ENCODE results near the gene ALDOA. TPM values are rescaled to one million over a fixed set of nuclear protein-coding genes. Genes with fewer than 3 reads are reported as not detected.

ALDOA gene
- polyA plus RNA-seq, 1 experiment = 631 TPM

DNA sequence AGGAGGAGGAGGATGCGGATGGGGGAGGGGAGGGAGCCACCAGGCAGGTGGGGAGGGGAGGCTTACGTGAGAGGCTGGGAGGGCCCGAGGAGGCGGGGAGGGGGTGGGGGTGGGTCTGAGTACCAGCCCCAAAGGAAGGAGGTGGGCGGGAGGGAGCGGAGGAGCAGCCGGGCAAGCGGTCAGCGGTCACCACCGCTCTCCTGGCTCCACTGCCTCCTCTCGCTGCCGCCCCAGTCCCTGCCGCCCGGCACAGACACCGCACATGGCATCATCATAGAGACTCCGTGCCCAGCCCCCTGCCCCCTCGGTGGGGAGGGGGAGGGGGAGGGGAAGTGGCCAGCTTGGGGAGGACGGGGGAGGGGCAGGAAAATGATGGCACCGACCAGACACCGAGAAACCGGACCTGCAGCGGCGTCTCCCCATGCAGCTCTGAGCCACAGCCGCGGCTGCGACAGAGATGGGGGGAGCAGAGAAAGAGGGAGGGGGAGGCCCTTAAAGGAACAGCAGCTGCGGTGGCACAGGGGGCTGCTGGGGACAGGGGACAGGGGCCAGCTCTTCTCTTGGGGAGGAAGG is 34.6 kb upstream of the ALDOA start, which contains the start of gene TLCD3B:
Gene TLCD3B, minus strand, starts transcription at position 431 of the 573 bp plus-strand sequence. CDS start 744 bp downstream, outside the sequence.
- H3K9me3 ChIP-seq (ENCODE audit: control insufficient read depth, insufficient read depth, low read length) = no peaks in the 10 kb centered on the region; the same call in 1 of the 2 replicates
- peak within 1 kb of the TSS; percentile 17 for H3K4me3 ChIP-seq (ENCODE audit: low read depth, low read length)
- DNase-seq (ENCODE audit: low read depth, low spot score) = no peak
- ChIA-PET CTCF (interaction anchor here (0.6 to 2.6 kb wide), 8 partner anchors 11 to 330 kb away, joined by 3 to 26 read pairs (median 6); partner anchors contain the start of gene SEZ6L2), POLR2A (interaction anchor here (0.6 kb wide), 1 partner anchor 85 kb away, joined by 6 read pairs; no protein-coding TSS in a partner anchor)
- TF ChIP-seq, protein P1, sequence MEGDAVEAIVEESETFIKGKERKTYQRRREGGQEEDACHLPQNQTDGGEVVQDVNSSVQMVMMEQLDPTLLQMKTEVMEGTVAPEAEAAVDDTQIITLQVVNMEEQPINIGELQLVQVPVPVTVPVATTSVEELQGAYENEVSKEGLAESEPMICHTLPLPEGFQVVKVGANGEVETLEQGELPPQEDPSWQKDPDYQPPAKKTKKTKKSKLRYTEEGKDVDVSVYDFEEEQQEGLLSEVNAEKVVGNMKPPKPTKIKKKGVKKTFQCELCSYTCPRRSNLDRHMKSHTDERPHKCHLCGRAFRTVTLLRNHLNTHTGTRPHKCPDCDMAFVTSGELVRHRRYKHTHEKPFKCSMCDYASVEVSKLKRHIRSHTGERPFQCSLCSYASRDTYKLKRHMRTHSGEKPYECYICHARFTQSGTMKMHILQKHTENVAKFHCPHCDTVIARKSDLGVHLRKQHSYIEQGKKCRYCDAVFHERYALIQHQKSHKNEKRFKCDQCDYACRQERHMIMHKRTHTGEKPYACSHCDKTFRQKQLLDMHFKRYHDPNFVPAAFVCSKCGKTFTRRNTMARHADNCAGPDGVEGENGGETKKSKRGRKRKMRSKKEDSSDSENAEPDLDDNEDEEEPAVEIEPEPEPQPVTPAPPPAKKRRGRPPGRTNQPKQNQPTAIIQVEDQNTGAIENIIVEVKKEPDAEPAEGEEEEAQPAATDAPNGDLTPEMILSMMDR (IDR thresholded peaks at IDR 0.05; ENCODE audit: low read depth, low read length) = no peak
- no peak within 1 kb of the TSS for H3K27ac ChIP-seq (ENCODE audit: low read depth, low read length)
- H3K27me3 ChIP-seq (ENCODE audit: control insufficient read depth, insufficient read depth, low read length) = peaks cover 57% of the 10 kb centered on the region

DNA sequence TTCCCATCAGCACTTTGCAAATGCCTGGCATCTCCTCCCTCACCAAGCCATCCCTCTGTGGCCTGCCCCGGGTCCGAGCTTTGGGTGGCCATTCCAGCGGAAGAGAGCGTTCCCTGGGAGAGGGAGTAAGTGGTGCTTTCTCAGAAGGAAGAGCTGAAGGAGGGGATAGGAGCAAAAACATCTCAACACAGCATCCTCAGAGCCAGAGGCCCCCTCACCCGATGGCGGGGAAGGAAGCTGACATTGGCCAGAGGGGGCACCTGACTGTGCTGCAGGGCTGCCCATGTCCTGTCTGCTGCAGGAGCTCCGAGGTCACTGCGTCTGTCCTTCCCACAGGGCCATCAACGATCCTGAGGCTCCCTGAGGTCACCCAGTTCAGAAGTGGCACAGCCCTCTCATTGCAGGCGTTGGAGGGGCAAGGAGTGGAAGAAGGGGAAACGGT is 34.1 kb upstream of the ALDOA start:
- Histone ChIP-seq H3K9me3 (ENCODE audit: control insufficient read depth, insufficient read depth, low read length) (no peaks in the 10 kb centered on the region; the same call in 1 of the 2 replicates), H3K4me3 (ENCODE audit: low read depth, low read length) (peak overlapping the region; percentile 17; the same call in 1 of the 2 replicates), H3K27me3 (ENCODE audit: control insufficient read depth, insufficient read depth, low read length) (peaks cover 56% of the 10 kb centered on the region), H3K27ac (ENCODE audit: low read depth, low read length) (no peak overlapping the region)
- CTCF ChIA-PET = interaction anchor here (0.6 to 2.6 kb wide), 12 partner anchors 11 to 381 kb away, joined by 3 to 26 read pairs (median 4); partner anchors contain the start of gene SEZ6L2
- POLR2A ChIA-PET = interaction anchor here (0.7 kb wide), 1 partner anchor 21 kb away, joined by 3 read pairs; a partner anchor contains a TSS
- TF ChIP-seq, protein P1 (IDR thresholded peaks at IDR 0.05; ENCODE audit: low read depth, low read length) = no peak
- no peak for DNase-seq (ENCODE audit: low read depth, low spot score)

DNA sequence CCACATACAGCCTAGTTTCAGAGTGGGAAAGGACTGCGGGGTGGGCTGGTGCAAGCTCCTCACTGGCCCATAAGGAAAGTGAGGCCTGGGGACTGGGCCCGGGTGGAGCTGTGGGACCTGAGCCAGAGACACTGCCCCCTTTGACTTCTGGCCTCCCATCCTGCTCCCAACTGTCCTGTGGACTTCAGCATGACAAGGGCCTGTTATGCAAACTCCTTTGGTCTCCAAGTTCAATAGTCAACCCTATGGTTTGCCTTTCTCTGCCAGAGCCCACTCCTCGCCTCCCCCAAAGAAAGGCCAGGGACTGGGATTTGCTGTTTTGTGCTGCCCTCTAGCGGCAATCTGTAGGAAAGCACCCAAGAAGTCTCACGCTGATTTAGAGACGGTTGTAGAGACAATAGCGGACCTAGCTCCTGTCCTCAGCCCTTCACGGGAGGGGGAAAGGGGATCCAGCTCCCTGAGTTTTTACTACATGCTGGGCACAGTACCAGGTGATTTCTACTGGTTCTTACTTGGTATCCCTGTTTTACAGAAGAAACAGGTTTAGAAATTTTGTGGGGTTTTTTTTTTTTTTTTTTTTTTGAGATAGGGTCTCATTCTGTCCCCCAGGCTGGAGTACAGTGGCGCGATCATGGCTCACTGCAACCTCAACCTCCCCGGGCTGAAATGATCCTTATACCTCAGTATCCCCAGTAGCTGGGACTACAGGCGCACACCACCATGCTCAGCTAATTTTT is 33.3 kb upstream of the ALDOA start:
- Histone ChIP-seq H3K4me3 (ENCODE audit: low read depth, low read length) (no peak overlapping the region), H3K27me3 (ENCODE audit: control insufficient read depth, insufficient read depth, low read length) (peaks cover 49% of the 10 kb centered on the region), H3K9me3 (ENCODE audit: control insufficient read depth, insufficient read depth, low read length) (no peaks in the 10 kb centered on the region; the same call in 1 of the 2 replicates), H3K27ac (ENCODE audit: low read depth, low read length) (no peak overlapping the region)
- CTCF ChIA-PET = interaction anchor here (0.6 to 2.6 kb wide), 16 partner anchors 9 to 562 kb away, joined by 3 to 26 read pairs (median 4); partner anchors contain the start of genes C16orf92 and SEZ6L2
- POLR2A ChIA-PET = interaction anchor here (0.7 kb wide), 2 partner anchors 21 to 714 kb away, joined by 3 to 8 read pairs; a partner anchor contains a TSS
- DNase-seq (ENCODE audit: low read depth, low spot score) = no peak
- TF ChIP-seq, protein P1 (IDR thresholded peaks at IDR 0.05; ENCODE audit: low read depth, low read length) = peak; percentile 84

DNA sequence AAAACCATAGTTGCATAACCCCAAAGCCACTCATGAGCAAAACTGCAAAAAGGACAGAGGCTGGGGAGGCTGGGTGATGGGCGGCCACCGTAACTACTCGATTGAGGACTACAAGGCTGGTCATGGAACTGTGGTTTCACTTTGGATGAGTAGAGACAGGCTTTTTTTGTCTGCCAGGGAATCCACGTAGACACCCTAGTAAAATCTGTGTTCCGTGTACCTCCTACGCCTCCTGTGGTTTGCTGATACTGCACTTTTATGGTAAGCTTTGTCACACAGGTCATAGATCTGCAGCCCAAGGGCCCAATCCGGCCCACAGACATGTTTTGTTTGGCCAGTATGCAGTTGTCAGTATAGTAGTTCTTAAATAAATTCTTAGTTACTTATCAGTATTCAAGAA is 32.3 kb upstream of the ALDOA start:
- Histone ChIP-seq H3K27ac (ENCODE audit: low read depth, low read length) (no peak overlapping the region), H3K4me3 (ENCODE audit: low read depth, low read length) (no peak overlapping the region), H3K9me3 (ENCODE audit: control insufficient read depth, insufficient read depth, low read length) (no peaks in the 10 kb centered on the region; the same call in 1 of the 2 replicates), H3K27me3 (ENCODE audit: control insufficient read depth, insufficient read depth, low read length) (peaks cover 44% of the 10 kb centered on the region)
- DNase-seq (ENCODE audit: low read depth, low spot score) = no peak
- POLR2A ChIA-PET = no interaction called here
- CTCF ChIA-PET = interaction anchor here (0.5 to 2.6 kb wide), 2 partner anchors 9 to 12 kb away, joined by 9 to 26 read pairs; no protein-coding TSS in a partner anchor
- TF ChIP-seq, protein P1 (IDR thresholded peaks at IDR 0.05; ENCODE audit: low read depth, low read length) = no peak

Measured in AG04450 (cell line).